IgD-negative memory B cell (primary cell): ENCODE data around the gene PC. TPM values are rescaled to one million over a fixed set of nuclear protein-coding genes. Genes with fewer than 3 reads are reported as not detected.

Experiments used
- H3K27ac Mint-ChIP-seq, 3 donors: one replicate each; pipeline ENCODE4 v1.8.0; 2020 to 2022; ENCODE audit warnings: mild to moderate bottlenecking in 3 of 3, mixed read lengths in 3 of 3, moderate library complexity in 1 of 3
- H3K27me3 Mint-ChIP-seq: one replicate; pipeline ENCODE4 v1.8.0; 2021; ENCODE audit warnings: mixed read lengths
- H3K36me3 Mint-ChIP-seq: one replicate; pipeline ENCODE4 v1.8.0; 2020; ENCODE audit warnings: mild to moderate bottlenecking, mixed read lengths
- H3K4me1 Mint-ChIP-seq, 3 donors: one replicate each; pipeline ENCODE4 v1.8.0; 2020 to 2022; ENCODE audit warnings: mixed read lengths in 3 of 3, mild to moderate bottlenecking in 1 of 3
- H3K4me3 Mint-ChIP-seq, 4 donors: one replicate each; pipeline ENCODE4 v1.8.0; 2020 to 2022; ENCODE audit warnings: mild to moderate bottlenecking in 4 of 4, mixed read lengths in 4 of 4, moderate library complexity in 3 of 4
- H3K9me3 Mint-ChIP-seq, 3 donors: one replicate each; pipeline ENCODE4 v1.8.0; 2020 to 2021; ENCODE audit warnings: mixed read lengths in 3 of 3, mild to moderate bottlenecking in 1 of 3
- polyA plus RNA-seq: library from polyadenylated mRNA; unstranded; fragments of 300-500 nt; fragmentation: Illumina TruSeq; gene quantifications from one replicate; pipeline ENCODE4 v1.2.3, GENCODE V29; 2021

Gene PC
- polyA plus RNA-seq, 1 donor from 2014 or later: 1.3 TPM

DNA sequence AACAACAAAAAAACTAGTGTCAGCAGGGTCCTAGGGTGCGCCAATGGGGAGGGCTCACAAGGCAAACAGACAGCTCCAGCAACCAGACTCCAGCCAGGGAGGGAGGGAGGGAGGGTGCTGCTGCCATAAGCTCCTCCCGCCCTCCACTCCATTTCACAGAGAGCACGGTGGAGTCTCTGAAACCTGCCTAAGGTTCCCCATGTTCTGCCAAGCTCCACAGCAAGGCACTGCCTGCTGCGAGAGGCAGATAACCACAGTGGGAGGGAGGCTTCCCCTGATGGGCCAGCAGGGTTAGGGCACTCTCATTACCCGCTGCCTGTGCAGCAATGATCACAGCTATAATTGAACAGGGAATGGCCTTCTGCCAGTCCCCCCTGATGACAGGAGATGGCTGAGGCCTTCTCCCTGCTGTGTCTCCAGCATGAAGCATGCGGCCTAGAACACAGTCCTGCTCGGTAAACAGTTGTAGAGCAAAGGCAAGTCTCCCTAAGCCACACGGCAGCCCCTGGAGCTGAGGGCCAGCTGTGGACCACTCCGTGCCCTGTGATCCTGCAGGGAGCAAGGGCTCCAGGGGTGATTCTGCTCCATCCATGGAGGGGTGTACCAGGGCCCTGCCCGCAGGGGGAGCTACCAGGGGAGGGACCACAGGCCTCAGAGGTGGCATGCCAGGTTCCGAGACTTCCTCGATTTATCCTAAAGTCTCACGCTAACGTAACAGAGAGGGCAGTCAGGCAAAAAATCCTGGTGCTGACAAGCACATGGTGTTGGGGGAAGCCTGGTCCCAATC lies 42.9 kb downstream of the PC start:
- Mint-ChIP-seq H3K4me1 (no peaks in the 10 kb centered on the region), H3K9me3 (no peaks in the 10 kb centered on the region), H3K27me3 (peaks cover 5% of the 10 kb centered on the region), H3K36me3 (no peaks in the 10 kb centered on the region), H3K4me3 (no peak overlapping the region), H3K27ac (no peak overlapping the region)

- no peak overlapping the region for H3K27ac Mint-ChIP-seq
- peaks cover 2% of the 10 kb centered on the region for H3K36me3 Mint-ChIP-seq
- no peak overlapping the region for H3K4me3 Mint-ChIP-seq
- no peaks in the 10 kb centered on the region for H3K9me3 Mint-ChIP-seq
- peaks cover 2% of the 10 kb centered on the region for H3K27me3 Mint-ChIP-seq
- no peaks in the 10 kb centered on the region for H3K4me1 Mint-ChIP-seq
Observed at GRCh38 chr11:66914505-66914904, 43.7 kb downstream of the PC start.

DNA sequence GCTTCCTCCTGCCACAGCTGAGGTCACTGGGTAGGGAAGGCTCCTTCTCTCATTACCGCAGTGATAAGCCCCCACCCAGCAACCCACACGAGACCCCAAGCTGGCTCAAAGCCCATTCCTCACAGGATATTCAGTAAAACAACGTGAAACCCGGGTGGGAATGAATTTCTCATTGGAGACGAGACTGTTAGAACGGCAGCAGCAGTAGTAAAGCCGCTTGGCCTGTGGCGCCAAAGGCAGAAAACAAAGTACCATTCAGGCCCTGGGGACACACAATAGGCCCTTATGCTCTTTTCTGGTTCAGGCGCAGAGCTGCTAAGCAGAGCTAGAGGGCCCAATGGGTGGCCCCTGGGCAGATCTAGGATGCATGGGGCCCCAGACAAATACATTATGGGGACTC lies 45.3 kb downstream of the PC start:
- no peaks in the 10 kb centered on the region for H3K9me3 Mint-ChIP-seq
- no peak overlapping the region for H3K4me3 Mint-ChIP-seq
- peaks cover 3% of the 10 kb centered on the region for H3K36me3 Mint-ChIP-seq
- peaks cover 4% of the 10 kb centered on the region for H3K27me3 Mint-ChIP-seq
- no peak overlapping the region for H3K27ac Mint-ChIP-seq
- no peaks in the 10 kb centered on the region for H3K4me1 Mint-ChIP-seq

DNA sequence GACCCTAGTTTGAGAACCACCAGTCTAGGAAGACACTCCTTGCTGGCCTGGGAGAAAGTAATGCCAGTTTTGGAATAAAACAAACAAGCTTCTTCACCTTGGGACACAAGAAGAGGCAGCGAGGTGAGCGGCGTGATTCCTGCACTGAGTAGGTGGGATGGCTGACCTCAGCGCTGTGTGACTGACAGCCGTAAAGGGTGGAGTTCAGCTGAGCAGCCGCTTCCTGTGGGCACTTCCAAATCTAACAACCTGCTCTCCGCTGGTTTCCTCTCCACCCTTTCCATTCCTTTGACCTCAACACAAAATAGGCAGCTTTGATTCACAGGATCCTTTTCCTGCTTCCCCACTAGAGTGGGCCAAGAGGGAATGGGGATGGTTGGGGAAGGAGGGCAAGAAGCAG lies 45.8 kb downstream of the PC start:
- Mint-ChIP-seq H3K9me3 (no peaks in the 10 kb centered on the region), H3K4me1 (no peaks in the 10 kb centered on the region), H3K36me3 (peaks cover 3% of the 10 kb centered on the region)

DNA sequence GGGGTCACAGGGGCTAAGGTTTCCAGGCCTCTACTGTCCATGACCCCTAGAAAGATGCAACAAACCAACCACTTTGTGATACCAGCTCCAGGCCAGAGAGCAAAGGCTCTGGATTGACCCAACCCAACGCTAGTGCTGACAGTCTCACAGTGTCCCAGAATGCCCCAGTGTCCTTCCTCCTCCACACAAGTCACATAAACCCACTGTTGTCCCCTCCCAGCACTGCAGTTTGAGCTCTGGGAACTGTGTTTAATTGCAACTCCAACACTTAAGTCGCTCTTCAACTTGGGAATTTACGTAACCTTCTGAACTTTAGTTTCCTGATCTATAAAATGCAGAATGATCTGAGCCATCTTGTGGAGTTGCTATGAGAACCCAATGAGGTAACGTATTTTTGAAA lies 47.5 kb downstream of the PC start:
- H3K27ac Mint-ChIP-seq: no peak overlapping the region
- H3K9me3 Mint-ChIP-seq: no peaks in the 10 kb centered on the region
- peaks cover 5% of the 10 kb centered on the region for H3K27me3 Mint-ChIP-seq
- peaks cover 3% of the 10 kb centered on the region for H3K36me3 Mint-ChIP-seq
- H3K4me3 Mint-ChIP-seq: no peak overlapping the region
- H3K4me1 Mint-ChIP-seq: peaks cover 0 to 2% (median 0%) of the 10 kb centered on the region in 3 donors

More for the DNA sequence above, 45.8 kb downstream of the PC start:
- Mint-ChIP-seq H3K27me3 (peaks cover 4% of the 10 kb centered on the region), H3K4me3 (no peak overlapping the region), H3K27ac (no peak overlapping the region)

- H3K27me3 Mint-ChIP-seq: peaks cover 7% of the 10 kb centered on the region
- H3K9me3 Mint-ChIP-seq: no peaks in the 10 kb centered on the region
- H3K4me1 Mint-ChIP-seq: peaks cover 0 to 2% (median 0%) of the 10 kb centered on the region in 3 donors
- H3K27ac Mint-ChIP-seq: no peak overlapping the region
- H3K36me3 Mint-ChIP-seq: peaks cover 3% of the 10 kb centered on the region
- H3K4me3 Mint-ChIP-seq: no peak overlapping the region
Observed at GRCh38 chr11:66910016-66910415, 48.2 kb downstream of the PC start.

GRCh38 chr11:66909181-66909580 lies 49.0 kb downstream of the PC start:
- H3K9me3 Mint-ChIP-seq: no peaks in the 10 kb centered on the region
- peaks cover 10% of the 10 kb centered on the region for H3K27me3 Mint-ChIP-seq
- peaks cover 3% of the 10 kb centered on the region for H3K36me3 Mint-ChIP-seq
- no peak overlapping the region for H3K4me3 Mint-ChIP-seq
- no peak overlapping the region for H3K27ac Mint-ChIP-seq
- H3K4me1 Mint-ChIP-seq: peaks cover 0 to 2% (median 0%) of the 10 kb centered on the region in 3 donors

GRCh38 chr11:66907751-66908630 lies 50.2 kb downstream of the PC start:
- Mint-ChIP-seq H3K36me3 (peaks cover 3% of the 10 kb centered on the region), H3K4me1 (peaks cover 0 to 2% (median 0%) of the 10 kb centered on the region in 3 donors), H3K27ac (peak overlapping the region in 1 of 3 donors; percentile 47), H3K27me3 (peaks cover 10% of the 10 kb centered on the region), H3K4me3 (no peak overlapping the region), H3K9me3 (no peaks in the 10 kb centered on the region)

DNA sequence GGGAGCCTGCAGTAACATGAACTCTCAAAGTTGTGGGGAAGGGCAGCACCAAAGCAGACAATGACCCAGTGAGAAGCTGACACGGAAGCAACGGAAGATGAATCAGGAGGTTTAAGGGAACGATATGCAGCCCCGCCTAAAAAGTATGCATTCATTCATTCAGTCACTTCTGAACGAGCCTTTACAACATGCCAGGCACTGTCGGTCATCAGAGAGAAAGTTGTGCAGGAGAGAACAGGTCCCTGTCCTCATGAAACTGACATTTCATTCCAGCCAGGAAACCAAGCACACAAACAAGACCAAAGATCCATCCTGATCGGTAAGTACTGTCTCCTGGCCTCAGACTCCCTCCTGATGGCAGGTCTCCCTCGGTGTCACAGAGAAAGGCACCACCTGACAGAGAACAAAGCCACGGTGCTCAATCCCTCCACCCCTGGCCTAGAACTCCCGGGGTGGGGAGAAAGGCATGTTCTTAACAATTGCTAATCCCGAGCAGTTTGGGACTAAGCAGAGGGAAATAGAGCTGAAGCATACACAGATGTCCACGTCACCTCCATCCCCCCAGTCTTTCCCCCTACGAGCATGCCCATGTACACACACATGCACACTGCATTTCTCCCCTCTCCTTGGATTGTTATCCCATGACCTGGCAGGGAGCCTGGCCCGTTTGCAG lies 52.0 kb downstream of the PC start:
- H3K4me3 Mint-ChIP-seq: no peak overlapping the region
- peaks cover 0 to 2% (median 0%) of the 10 kb centered on the region in 3 donors for H3K4me1 Mint-ChIP-seq
- H3K36me3 Mint-ChIP-seq: peaks cover 3% of the 10 kb centered on the region
- H3K27me3 Mint-ChIP-seq: peaks cover 16% of the 10 kb centered on the region
- no peak overlapping the region for H3K27ac Mint-ChIP-seq
- H3K9me3 Mint-ChIP-seq: no peaks in the 10 kb centered on the region

- H3K27me3 Mint-ChIP-seq: peaks cover 16% of the 10 kb centered on the region
- H3K36me3 Mint-ChIP-seq: peaks cover 3% of the 10 kb centered on the region
- no peaks in the 10 kb centered on the region for H3K9me3 Mint-ChIP-seq
- no peak overlapping the region for H3K4me3 Mint-ChIP-seq
- no peak overlapping the region for H3K27ac Mint-ChIP-seq
- H3K4me1 Mint-ChIP-seq: peaks cover 0 to 2% (median 0%) of the 10 kb centered on the region in 3 donors
Observed at GRCh38 chr11:66905631-66906030, 52.6 kb downstream of the PC start.

GRCh38 chr11:66904981-66905521 lies 53.1 kb downstream of the PC start:
- Mint-ChIP-seq H3K4me1 (peaks cover 0 to 2% (median 0%) of the 10 kb centered on the region in 3 donors), H3K36me3 (peaks cover 3% of the 10 kb centered on the region), H3K4me3 (no peak overlapping the region), H3K27me3 (peaks cover 16% of the 10 kb centered on the region), H3K9me3 (no peaks in the 10 kb centered on the region), H3K27ac (no peak overlapping the region)

DNA sequence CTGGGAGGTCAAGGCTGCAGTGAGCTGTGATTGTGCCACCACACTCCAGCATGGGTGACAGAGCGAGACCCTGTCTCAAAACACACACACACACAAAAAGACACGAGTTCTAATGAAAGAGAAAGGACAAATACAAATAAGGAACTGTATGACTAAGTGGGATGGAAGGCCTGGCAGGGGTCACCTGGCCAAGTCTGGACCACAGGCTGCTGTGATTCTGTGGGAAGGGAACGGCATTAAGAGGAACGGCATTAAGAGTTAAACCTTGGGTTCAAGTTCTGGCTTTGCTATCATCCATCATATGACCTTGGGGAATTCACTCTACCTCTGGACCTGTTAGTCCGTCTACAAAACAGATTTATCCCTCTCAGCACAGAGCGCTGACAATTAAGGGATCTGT lies 53.6 kb downstream of the PC start:
- Mint-ChIP-seq H3K36me3 (peaks cover 1% of the 10 kb centered on the region), H3K4me3 (no peak overlapping the region), H3K27ac (no peak overlapping the region), H3K27me3 (peaks cover 17% of the 10 kb centered on the region), H3K4me1 (peaks cover 0 to 2% (median 0%) of the 10 kb centered on the region in 3 donors), H3K9me3 (no peaks in the 10 kb centered on the region)

DNA sequence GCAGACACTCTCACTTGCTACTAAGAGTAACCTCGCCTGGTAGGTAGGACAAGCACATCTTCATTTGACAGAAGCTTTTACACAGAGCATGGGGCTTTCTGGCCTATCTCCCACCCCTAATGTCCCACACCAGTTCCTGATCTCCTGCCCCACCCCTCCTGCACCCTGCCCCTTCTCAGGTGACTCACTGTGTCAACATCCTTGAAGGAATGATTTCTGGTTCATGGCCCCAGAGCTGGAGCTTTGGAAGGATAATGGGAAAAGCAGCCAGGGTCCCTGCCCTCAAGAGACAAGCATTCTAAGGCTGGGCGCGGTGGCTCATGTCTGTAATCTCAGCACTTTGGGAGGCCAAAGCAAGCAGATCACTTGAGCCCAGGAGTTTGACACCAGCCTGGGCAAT lies 54.1 kb downstream of the PC start:
- Mint-ChIP-seq H3K4me1 (peaks cover 0 to 2% (median 0%) of the 10 kb centered on the region in 3 donors), H3K27me3 (peaks cover 18% of the 10 kb centered on the region), H3K9me3 (no peaks in the 10 kb centered on the region), H3K36me3 (no peaks in the 10 kb centered on the region), H3K4me3 (no peak overlapping the region), H3K27ac (no peak overlapping the region)

DNA sequence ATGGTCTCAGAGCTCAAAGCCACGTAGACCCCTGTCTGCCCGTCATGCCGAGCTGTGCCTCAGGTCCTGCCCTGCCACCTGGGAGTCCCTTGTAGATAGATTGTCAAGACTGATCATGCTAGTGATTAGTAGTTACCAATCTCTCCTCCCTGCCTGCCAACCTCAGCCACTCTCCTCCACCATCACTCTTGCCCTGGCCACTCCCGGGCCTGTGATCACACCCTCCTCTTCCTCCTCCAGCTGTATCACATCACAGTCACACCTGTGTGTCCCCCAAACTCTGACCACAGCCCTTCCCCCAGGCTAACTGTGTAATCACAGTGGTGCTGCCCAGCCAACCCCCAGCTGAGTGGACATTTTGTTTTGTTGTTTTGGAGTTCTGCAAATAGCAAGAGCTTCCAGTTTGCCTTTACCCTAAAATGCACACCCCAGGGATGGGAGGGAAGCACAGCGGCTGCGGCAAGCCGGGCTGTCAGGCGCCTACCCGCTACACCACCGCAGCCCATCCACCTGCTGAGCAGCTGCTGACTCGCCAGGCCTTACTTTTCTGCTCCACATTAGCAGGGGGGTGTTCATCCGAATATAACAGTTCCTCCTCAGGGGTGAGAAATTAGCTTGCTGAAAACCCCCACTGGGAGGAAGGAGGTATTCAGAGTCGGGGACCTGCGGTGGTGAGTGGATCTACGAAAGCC lies 55.6 kb downstream of the PC start:
- Mint-ChIP-seq H3K4me3 (no peak overlapping the region), H3K27me3 (peaks cover 16% of the 10 kb centered on the region)

More for the DNA sequence above, 55.6 kb downstream of the PC start:
- peaks cover 0 to 3% (median 0%) of the 10 kb centered on the region in 3 donors for H3K4me1 Mint-ChIP-seq
- no peaks in the 10 kb centered on the region for H3K9me3 Mint-ChIP-seq
- no peaks in the 10 kb centered on the region for H3K36me3 Mint-ChIP-seq
- peak overlapping the region in 1 of 3 donors; percentile 17 for H3K27ac Mint-ChIP-seq
